ENCODE results near the gene VASN. TPM values are rescaled to one million over a fixed set of nuclear protein-coding genes. Genes with fewer than 3 reads are reported as not detected.

The VASN gene
- polyA plus RNA-seq, 1 donor: 13.7 TPM

GRCh38 chr16:4401094-4401501 lies 29.4 kb downstream of the VASN start:
- DNase-seq (ENCODE audit: low read depth): no peak

GRCh38 chr16:4401510-4401909 lies 29.9 kb downstream of the VASN start:
- DNase-seq (ENCODE audit: low read depth): no peak

- DNase-seq (ENCODE audit: low read depth): no peak
These were observed 30.9 kb downstream of the VASN start for GRCh38 chr16:4402439-4403132.

- DNase-seq (ENCODE audit: low read depth): no peak
These were observed 31.7 kb downstream of the VASN start for GRCh38 chr16:4403133-4403949.

GRCh38 chr16:4404247-4404966 lies 32.8 kb downstream of the VASN start:
- no peak for DNase-seq (ENCODE audit: low read depth)

GRCh38 chr16:4404967-4405696 lies 33.5 kb downstream of the VASN start:
- DNase-seq (ENCODE audit: low read depth): no peak

GRCh38 chr16:4407543-4408322 lies 36.1 kb downstream of the VASN start:
- DNase-seq (ENCODE audit: low read depth): no peak

GRCh38 chr16:4408323-4408690 lies 36.7 kb downstream of the VASN start:
- no peak for DNase-seq (ENCODE audit: low read depth)

- no peak for DNase-seq (ENCODE audit: low read depth)
These were observed 37.7 kb downstream of the VASN start for GRCh38 chr16:4409081-4409932.

GRCh38 chr16:4410335-4411075 lies 38.9 kb downstream of the VASN start:
- peak; percentile 70 for DNase-seq (ENCODE audit: low read depth)

- no peak for DNase-seq (ENCODE audit: low read depth)
These were observed 40.0 kb downstream of the VASN start for GRCh38 chr16:4411684-4412083.

GRCh38 chr16:4412159-4412558 lies 40.5 kb downstream of the VASN start:
- DNase-seq (ENCODE audit: low read depth): no peak

GRCh38 chr16:4412854-4413253 lies 41.2 kb downstream of the VASN start:
- DNase-seq (ENCODE audit: low read depth): no peak

GRCh38 chr16:4414187-4414917 lies 42.7 kb downstream of the VASN start:
- no peak for DNase-seq (ENCODE audit: low read depth)

- DNase-seq (ENCODE audit: low read depth): no peak
These were observed 44.0 kb downstream of the VASN start for GRCh38 chr16:4415538-4416199.

GRCh38 chr16:4416200-4417032 lies 44.8 kb downstream of the VASN start, which contains the start of gene CORO7:
CORO7 (minus strand) TSS chr16:4416596; CDS start chr16:4416518, 78 bp downstream.
- DNase-seq (ENCODE audit: low read depth): peak; percentile 68

GRCh38 chr16:4419402-4419959 lies 47.8 kb downstream of the VASN start:
- no peak for DNase-seq (ENCODE audit: low read depth)

Data from forelimb muscle (tissue), 1 donor.